WTC11 (cell line): ENCODE results near the gene C6orf47.

Experiments
- ATF2 ChIP-seq: sonication (generic); formaldehyde crosslinking; IDR thresholded peaks from 2 replicates; pipeline ENCODE4 v1.8.1; 2022; ENCODE audit warnings: low read depth, missing genetic modification reagents, borderline replicate concordance
- IRF2 ChIP-seq: sonication (generic); formaldehyde crosslinking; IDR thresholded peaks from 2 replicates; pipeline ENCODE4 v1.8.0; 2022; ENCODE audit warnings: low read depth, missing genetic modification reagents, borderline replicate concordance
- MLX ChIP-seq: sonication (generic); formaldehyde crosslinking; IDR thresholded peaks from 2 replicates; pipeline ENCODE4 v1.8.1; 2023; ENCODE audit warnings: mild to moderate bottlenecking, missing genetic modification reagents, moderate library complexity
- MXD4 ChIP-seq: fragments of 250-450 bp; sonication (Bioruptor Pico); IDR thresholded peaks from 2 replicates; pipeline ENCODE4 v1.8.0; 2021; ENCODE audit warnings: mild to moderate bottlenecking, moderate library complexity, borderline replicate concordance
- SP1 ChIP-seq: sonication (generic); formaldehyde crosslinking; conservative IDR thresholded peaks from 2 replicates; pipeline ENCODE4 v1.8.1; 2022; ENCODE audit warnings: missing genetic modification reagents
- TF ChIP-seq, protein P1 (sequence below): fragments of 200-600 bp; IDR thresholded peaks from 2 replicates; pipeline ENCODE4 v1.8.0; 2022; ENCODE audit warnings: antibody characterized with exemption

DNA sequence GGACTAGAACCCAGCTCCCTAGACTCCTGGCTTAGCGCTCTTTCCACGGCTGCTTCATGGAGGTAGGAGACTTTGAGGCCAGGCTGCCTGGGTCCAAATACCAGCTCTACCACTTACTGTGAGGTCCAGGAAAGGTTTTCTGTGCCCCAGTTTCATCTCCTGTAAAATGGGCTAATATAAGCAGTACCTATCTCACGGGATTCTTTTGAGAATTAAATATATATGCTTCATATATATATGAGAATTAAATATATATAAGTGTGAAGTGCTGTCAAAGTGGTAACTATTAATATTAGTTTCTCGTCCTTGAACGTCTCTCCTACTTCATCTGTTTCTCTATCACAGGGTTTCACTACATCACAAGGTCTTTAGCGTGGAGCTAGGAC lies 30.5 kb upstream of the C6orf47 start:
- no peak for TF ChIP-seq IRF2 (CRISPR knock-in tag)
- TF ChIP-seq, protein P1, sequence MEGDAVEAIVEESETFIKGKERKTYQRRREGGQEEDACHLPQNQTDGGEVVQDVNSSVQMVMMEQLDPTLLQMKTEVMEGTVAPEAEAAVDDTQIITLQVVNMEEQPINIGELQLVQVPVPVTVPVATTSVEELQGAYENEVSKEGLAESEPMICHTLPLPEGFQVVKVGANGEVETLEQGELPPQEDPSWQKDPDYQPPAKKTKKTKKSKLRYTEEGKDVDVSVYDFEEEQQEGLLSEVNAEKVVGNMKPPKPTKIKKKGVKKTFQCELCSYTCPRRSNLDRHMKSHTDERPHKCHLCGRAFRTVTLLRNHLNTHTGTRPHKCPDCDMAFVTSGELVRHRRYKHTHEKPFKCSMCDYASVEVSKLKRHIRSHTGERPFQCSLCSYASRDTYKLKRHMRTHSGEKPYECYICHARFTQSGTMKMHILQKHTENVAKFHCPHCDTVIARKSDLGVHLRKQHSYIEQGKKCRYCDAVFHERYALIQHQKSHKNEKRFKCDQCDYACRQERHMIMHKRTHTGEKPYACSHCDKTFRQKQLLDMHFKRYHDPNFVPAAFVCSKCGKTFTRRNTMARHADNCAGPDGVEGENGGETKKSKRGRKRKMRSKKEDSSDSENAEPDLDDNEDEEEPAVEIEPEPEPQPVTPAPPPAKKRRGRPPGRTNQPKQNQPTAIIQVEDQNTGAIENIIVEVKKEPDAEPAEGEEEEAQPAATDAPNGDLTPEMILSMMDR, result no peak
- TF ChIP-seq MLX, result no peak
- no peak for TF ChIP-seq ATF2 (CRISPR knock-in tag)
- TF ChIP-seq SP1 (CRISPR knock-in tag), result no peak
- TF ChIP-seq MXD4 (CRISPR knock-in tag), result no peak
